HepG2 (cell line): ENCODE results near the gene IGF2. TPM values are rescaled to one million over a fixed set of nuclear protein-coding genes. Genes with fewer than 3 reads are reported as not detected.

Source experiments
- CBX1 ChIP-seq: IDR thresholded peaks from one replicate; pipeline ENCODE4 v1.6.1; 2016; ENCODE audit warnings: antibody characterized with exemption, low read depth
- ETV6 ChIP-seq: sonication (generic); formaldehyde crosslinking; conservative IDR thresholded peaks from 2 replicates; pipeline ENCODE4 v1.4.0; 2020; ENCODE audit warnings: missing genetic modification reagents
- HNRNPH1 ChIP-seq: fragments of 200-400 bp; formaldehyde crosslinking; optimal IDR thresholded peaks from 2 replicates; pipeline ENCODE3; 2017; ENCODE audit warnings: mild to moderate bottlenecking, low read depth, low read length
- JARID2 ChIP-seq: sonication (generic); formaldehyde crosslinking; IDR thresholded peaks from 2 replicates; pipeline ENCODE4 v1.8.1; 2023; ENCODE audit warnings: missing genetic modification reagents, inconsistent platforms; ENCODE audit not compliant: insufficient replicate concordance
- PITX1 ChIP-seq: sonication (generic); formaldehyde crosslinking; IDR thresholded peaks from 2 replicates; pipeline ENCODE4 v1.5.1; 2020; ENCODE audit warnings: mild to moderate bottlenecking, missing genetic modification reagents
- RBM39 ChIP-seq: fragments of 200-400 bp; formaldehyde crosslinking; IDR thresholded peaks from one replicate; pipeline ENCODE4 v1.6.1; 2018; ENCODE audit warnings: antibody characterized with exemption, mild to moderate bottlenecking, low read depth, low read length; ENCODE audit not compliant: poor library complexity, severe bottlenecking
- SCMH1 ChIP-seq: sonication (generic); formaldehyde crosslinking; IDR thresholded peaks from 2 replicates; pipeline ENCODE4 v1.9.0; 2021; ENCODE audit warnings: missing genetic modification reagents, mild to moderate bottlenecking, borderline replicate concordance
- ZHX2 ChIP-seq, 2 experiments: sonication (generic) in 1 of 2; formaldehyde crosslinking in 1 of 2; IDR thresholded peaks; 2 replicates each; pipeline versions ENCODE4 v1.6.1 to v1.9.0; 2014 to 2022; ENCODE audit warnings: antibody characterized with exemption in 1 of 2, borderline replicate concordance in 1 of 2, inconsistent platforms in 1 of 2, low read depth in 1 of 2, missing genetic modification reagents in 1 of 2
- ZNF101 ChIP-seq: sonication (generic); formaldehyde crosslinking; IDR thresholded peaks from 2 replicates; pipeline ENCODE4 v1.4.0; 2020; ENCODE audit warnings: mild to moderate bottlenecking, low read depth, missing genetic modification reagents, borderline replicate concordance
- ZNF333 ChIP-seq: sonication (generic); formaldehyde crosslinking; IDR thresholded peaks from 2 replicates; pipeline ENCODE4 v1.4.0; 2020; ENCODE audit warnings: mild to moderate bottlenecking, missing genetic modification reagents, borderline replicate concordance
- ZNF441 ChIP-seq: sonication (generic); formaldehyde crosslinking; IDR thresholded peaks from 2 replicates; pipeline ENCODE4 v1.7.0; 2021; ENCODE audit warnings: missing genetic modification reagents, borderline replicate concordance
- ZNF501 ChIP-seq: sonication (generic); formaldehyde crosslinking; IDR thresholded peaks from 2 replicates; pipeline ENCODE4 v1.5.1; 2020; ENCODE audit warnings: mild to moderate bottlenecking, moderate library complexity, missing genetic modification reagents
- polyA plus RNA-seq, 8 experiments: library from polyadenylated mRNA; depleted of rRNA in 3 of 8; stranded (reverse) in 7 of 8; unstranded in 1 of 8; fragments of >200 nt; fragmentation: Illumina TruSeq in 4 of 8; extraction: Trizol in 4 of 8; gene quantifications; 2 replicates each; pipeline versions ENCODE4 v1.2.1 to v1.2.3, GENCODE V29; 2011 to 2016; ENCODE audit warnings: low read depth in 4 of 8, missing spikeins in 1 of 8, mixed read lengths in 1 of 8; ENCODE audit not compliant: insufficient read depth in 1 of 8
- total RNA-seq, 5 experiments: library from RNA; depleted of rRNA; stranded (reverse); fragments of >200 nt; fragmentation: Illumina TruSeq; extraction: Trizol; gene quantifications; 2 replicates each; pipeline ENCODE4 v1.2.3, GENCODE V29; 2016; ENCODE audit warnings: low read depth in 1 of 5

The IGF2 gene
- total and polyA plus RNA-seq, 2 of the 13 experiments (the other 11 are each of a cell fraction or from before 2014, with no cell fraction given), result 79.1 to 254 TPM

GRCh38 chr11:2096011-2096918, 42.9 kb downstream of the IGF2 start (continued):
- no peak for TF ChIP-seq ZHX2 (IDR thresholded peaks at IDR 0.05; ENCODE audit: low read depth)
- no peak for TF ChIP-seq ZHX2 (CRISPR knock-in tag; IDR thresholded peaks at IDR 0.05; ENCODE audit: borderline replicate concordance)
- TF ChIP-seq CBX1, result no peak
- TF ChIP-seq ZNF441 (CRISPR knock-in tag), result no peak
- TF ChIP-seq ZNF501 (CRISPR knock-in tag), result peak; percentile 10; the same call in 1 of the 2 replicates
- no peak for TF ChIP-seq ZNF101 (CRISPR knock-in tag)
- no peak for TF ChIP-seq JARID2 (CRISPR knock-in tag)
- TF ChIP-seq PITX1 (CRISPR knock-in tag), result no peak
- no peak for TF ChIP-seq HNRNPH1
- no peak for TF ChIP-seq ZNF333 (CRISPR knock-in tag)
- peak; percentile 6 for TF ChIP-seq RBM39
- no peak for TF ChIP-seq ETV6 (CRISPR knock-in tag)
- TF ChIP-seq SCMH1 (CRISPR knock-in tag), result no peak
